Ascending aorta (tissue), 2 donors: Measurements from ENCODE around the gene NFATC4. TPM values are rescaled to one million over a fixed set of nuclear protein-coding genes. Genes with fewer than 3 reads are reported as not detected.
A peak's percentile ranks its signal among the peaks of the same experiment; 100 is the strongest.

Experiments used
- DNase-seq, 2 donors: peaks; one replicate each; pipeline ENCODE4 v3.0.0-alpha.2; 2019; ENCODE audit warnings: low spot score in 2 of 2
- H3K27ac ChIP-seq, 2 donors: fragments of 200-600 bp; sonication (generic); one replicate each; pipeline ENCODE4 v1.5.1; 2016 to 2017; ENCODE audit warnings: mild to moderate bottlenecking in 1 of 2
- H3K27me3 ChIP-seq: fragments of 200-600 bp; sonication (generic); one replicate; pipeline ENCODE4 v1.5.1; 2017
- H3K36me3 ChIP-seq, 2 donors: fragments of 200-600 bp; sonication (generic); one replicate each; pipeline ENCODE4 v1.5.1; 2016
- H3K4me1 ChIP-seq, 2 donors: fragments of 200-600 bp; sonication (generic); one replicate each; pipeline ENCODE4 v1.5.1; 2016 to 2017; ENCODE audit warnings: mild to moderate bottlenecking in 1 of 2
- H3K4me3 ChIP-seq, 2 donors: fragments of 200-600 bp; sonication (generic); one replicate each; pipeline ENCODE4 v1.5.1; 2016 to 2017; ENCODE audit warnings: mild to moderate bottlenecking in 1 of 2
- H3K9me3 ChIP-seq, 2 donors: fragments of 200-600 bp; sonication (generic); one replicate each; pipeline ENCODE4 v1.5.1; 2016
- CTCF ChIP-seq, 3 experiments: fragments of 200-600 bp in 2 of 3; fragments of 450-650 bp in 1 of 3; sonication (generic) in 2 of 3; IDR thresholded peaks; one replicate each; pipeline ENCODE4 v1.5.1; 2016 to 2019; ENCODE audit warnings: antibody characterized with exemption in 3 of 3, mild to moderate bottlenecking in 1 of 3, moderate library complexity in 1 of 3
- intact Hi-C: fragments of 100-400 bp; cut with DNase I; formaldehyde crosslinking; loops from one replicate; pipeline ENCODE4 v1.15.1; 2023
- total RNA-seq: library from RNA; depleted of rRNA; stranded (reverse); fragments of >200 nt; gene quantifications from one replicate; pipeline ENCODE4 v1.1.0, GENCODE V29; 2016

Gene NFATC4
- total RNA-seq, 1 donor from 2014 or later = 58.9 TPM

GRCh38 chr14:24365600-24366412, 2.2 kb upstream of the NFATC4 start:
- intact Hi-C loops = loop anchor here (1.0 to 10.0 kb wide), 10 partner anchors 33 to 1494 kb away; partner anchors contain the start of genes AP1G2, DCAF11, LRP10 and NRL
- no peaks in the 10 kb centered on the region for H3K36me3 ChIP-seq
- DNase-seq = peak; percentile 50 to 90
- no peaks in the 10 kb centered on the region for H3K9me3 ChIP-seq
- H3K27ac ChIP-seq = peak overlapping the region; percentile 96 to 99
- peak overlapping the region; percentile 67 to 78 for H3K4me3 ChIP-seq
- H3K4me1 ChIP-seq = peaks cover 6 to 18% of the 10 kb centered on the region in 2 donors
- peak; percentile 92 for TF ChIP-seq CTCF (IDR thresholded peaks at IDR 0.05)
- H3K27me3 ChIP-seq = no peaks in the 10 kb centered on the region

- Histone ChIP-seq H3K27ac (peak overlapping the region; percentile 96 to 99), H3K9me3 (no peaks in the 10 kb centered on the region), H3K4me3 (peak overlapping the region; percentile 67 to 78), H3K4me1 (peaks cover 6 to 18% of the 10 kb centered on the region in 2 donors), H3K36me3 (no peaks in the 10 kb centered on the region), H3K27me3 (no peaks in the 10 kb centered on the region)
- intact Hi-C loops = loop anchor here (1.0 to 10.0 kb wide), 10 partner anchors 32 to 1494 kb away; partner anchors contain the start of genes AP1G2, DCAF11, LRP10 and NRL
- TF ChIP-seq CTCF (IDR thresholded peaks at IDR 0.05) = no peak
- DNase-seq = no peak
Measured at GRCh38 chr14:24366413-24366720, 1.6 kb upstream of the NFATC4 start.

GRCh38 chr14:24366721-24367513, 1.1 kb upstream of the NFATC4 start:
- H3K4me1 ChIP-seq = peaks cover 6 to 18% of the 10 kb centered on the region in 2 donors
- peak; percentile 65 to 96 for DNase-seq
- intact Hi-C loops = loop anchor here (1.0 to 10.0 kb wide), 10 partner anchors 32 to 1495 kb away; partner anchors contain the start of genes AP1G2, DCAF11, LRP10 and NRL
- peaks cover 0 to under 1% of the 10 kb centered on the region in 2 donors for H3K36me3 ChIP-seq
- H3K9me3 ChIP-seq = no peaks in the 10 kb centered on the region
- TF ChIP-seq CTCF (IDR thresholded peaks at IDR 0.05) = no peak
- H3K27me3 ChIP-seq = no peaks in the 10 kb centered on the region
- H3K27ac ChIP-seq = peak overlapping the region; percentile 96 to 99
- H3K4me3 ChIP-seq = peak overlapping the region; percentile 67 to 78

GRCh38 chr14:24368212-24368561, 203 bp downstream of the NFATC4 start:
- Histone ChIP-seq H3K4me1 (peaks cover 6 to 21% of the 10 kb centered on the region in 2 donors), H3K4me3 (peak overlapping the region; percentile 67 to 78), H3K27ac (peak overlapping the region; percentile 96 to 99), H3K27me3 (no peaks in the 10 kb centered on the region), H3K36me3 (peaks cover 0 to 13% of the 10 kb centered on the region in 2 donors), H3K9me3 (no peaks in the 10 kb centered on the region)
- TF ChIP-seq CTCF (IDR thresholded peaks at IDR 0.05) = no peak
- DNase-seq = no peak
- intact Hi-C loops = loop anchor here (5.0 to 10.0 kb wide), 4 partner anchors 253 to 1496 kb away; partner anchors contain the start of genes AP1G2, DCAF11, LRP10 and NRL

- peak in 1 of 2 donors; percentile 84 for DNase-seq
- Histone ChIP-seq H3K36me3 (peaks cover 0 to 18% of the 10 kb centered on the region in 2 donors), H3K27ac (peak overlapping the region; percentile 96 to 99), H3K27me3 (no peaks in the 10 kb centered on the region), H3K9me3 (no peaks in the 10 kb centered on the region), H3K4me3 (peak overlapping the region; percentile 67 to 78), H3K4me1 (peaks cover 6 to 21% of the 10 kb centered on the region in 2 donors)
- intact Hi-C loops = loop anchor here (5.0 to 10.0 kb wide), 4 partner anchors 254 to 1496 kb away; partner anchors contain the start of genes AP1G2, DCAF11, LRP10 and NRL
- no peak for TF ChIP-seq CTCF (IDR thresholded peaks at IDR 0.05)
Measured at GRCh38 chr14:24368562-24369252, 723 bp downstream of the NFATC4 start.
